ENCODE results near the gene MANF. TPM values are rescaled to one million over a fixed set of nuclear protein-coding genes. Genes with fewer than 3 reads are reported as not detected.

MANF gene
- total and polyA plus RNA-seq, 2 of the 13 experiments (the other 11 are each of a cell fraction or from before 2014, with no cell fraction given): 55.4 to 269 TPM

- Histone ChIP-seq H2AFZ (ENCODE audit: low read length) (no peak overlapping the region), H3K4me2 (ENCODE audit: low read depth, low read length) (no peak overlapping the region), H3K4me1 (ENCODE audit: insufficient read depth, low read length) (no peaks in the 10 kb centered on the region), H3K27me3 (ENCODE audit: control insufficient read depth in 1 of 2, insufficient read depth in 2 of 2, low read length in 2 of 2) (peaks cover 2 to 25% of the 10 kb centered on the region in 2 experiments; a peak in 4 of 5 replicates), H3K27ac (ENCODE audit: extremely low read length, insufficient read depth, low read length) (no peak overlapping the region), H3K36me3 (replicated peaks in 1 of 2; ENCODE audit: control insufficient read depth in 1 of 2, insufficient read depth in 2 of 2, low read length in 2 of 2) (no peaks in the 10 kb centered on the region), H4K20me1 (ENCODE audit: insufficient read depth, low read length) (no peaks in the 10 kb centered on the region), H3K4me3 (replicated peaks in 1 of 3; ENCODE audit: insufficient read depth in 1 of 3, low read depth in 2 of 3, low read length in 3 of 3) (no peak overlapping the region), H3K79me2 (ENCODE audit: insufficient read depth, low read length) (no peaks in the 10 kb centered on the region), H3K9me3 (ENCODE audit: low read length) (no peaks in the 10 kb centered on the region), H3K9ac (ENCODE audit: insufficient read depth, low read depth, low read length) (no peak overlapping the region)
- in situ Hi-C loops (cut with HindIII; ENCODE audit: extremely low pct_ligation_motif_present, low pct_unique_long_range_greater_than_20kb): no loop called here
- no peak for DNase-seq (ENCODE audit: low spot score)
- intact Hi-C loops (cut with micrococcal nuclease; ENCODE audit: unreplicated experiment): no loop called here
- no peak for FAIRE-seq
- TF ChIP-seq ZNF329 (CRISPR knock-in tag; IDR thresholded peaks at IDR 0.05; ENCODE audit: low read depth): no peak
- 13% methylated on average over 4 of the region's 6 CpGs for WGBS (ENCODE audit: low lambda C conversion rate)
- CTCF ChIA-PET (ENCODE audit: low intra/inter-chr PET ratio, low total read pairs): no interaction called here
- no peak for ATAC-seq
- POLR2A ChIA-PET: no interaction called here
- no TSS peak for BruUV-seq (replicated peaks)
These were observed 23.3 kb upstream of the MANF start for GRCh38 chr3:51361746-51362145.

GRCh38 chr3:51362476-51362875 is 22.6 kb upstream of the MANF start:
- ATAC-seq (no peak), FAIRE-seq (no peak), DNase-seq (ENCODE audit: low spot score) (no peak)
- Histone ChIP-seq H3K27ac (ENCODE audit: extremely low read length, insufficient read depth, low read length) (no peak overlapping the region), H3K4me3 (replicated peaks in 1 of 3; ENCODE audit: insufficient read depth in 1 of 3, low read depth in 2 of 3, low read length in 3 of 3) (no peak overlapping the region), H3K4me1 (ENCODE audit: insufficient read depth, low read length) (no peaks in the 10 kb centered on the region), H3K9me3 (ENCODE audit: low read length) (no peaks in the 10 kb centered on the region), H3K4me2 (ENCODE audit: low read depth, low read length) (no peak overlapping the region), H3K27me3 (ENCODE audit: control insufficient read depth in 1 of 2, insufficient read depth in 2 of 2, low read length in 2 of 2) (peaks cover 2 to 25% of the 10 kb centered on the region in 2 experiments; a peak in 4 of 5 replicates), H2AFZ (ENCODE audit: low read length) (no peak overlapping the region), H3K9ac (ENCODE audit: insufficient read depth, low read depth, low read length) (no peak overlapping the region), H4K20me1 (ENCODE audit: insufficient read depth, low read length) (no peaks in the 10 kb centered on the region), H3K36me3 (replicated peaks in 1 of 2; ENCODE audit: control insufficient read depth in 1 of 2, insufficient read depth in 2 of 2, low read length in 2 of 2) (no peaks in the 10 kb centered on the region), H3K79me2 (ENCODE audit: insufficient read depth, low read length) (no peaks in the 10 kb centered on the region)
- ChIA-PET CTCF (ENCODE audit: low intra/inter-chr PET ratio, low total read pairs) (no interaction called here), POLR2A (no interaction called here)
- 36% methylated on average over 8 of the region's 9 CpGs for WGBS (ENCODE audit: low lambda C conversion rate)
- no TSS peak for BruUV-seq (replicated peaks)
- intact Hi-C loops (cut with micrococcal nuclease; ENCODE audit: unreplicated experiment): no loop called here
- in situ Hi-C loops (cut with HindIII; ENCODE audit: extremely low pct_ligation_motif_present, low pct_unique_long_range_greater_than_20kb): no loop called here
- no peak for TF ChIP-seq PREB (CRISPR knock-in tag; IDR thresholded peaks at IDR 0.05)
- TF ChIP-seq TRIM22 (IDR thresholded peaks at IDR 0.05): no peak
- no peak for TF ChIP-seq ZNF740 (CRISPR knock-in tag; IDR thresholded peaks at IDR 0.05)
- no peak for TF ChIP-seq CBX5 (CRISPR knock-in tag; IDR thresholded peaks at IDR 0.05; ENCODE audit: borderline replicate concordance)
- no peak for TF ChIP-seq CHCHD3 (CRISPR knock-in tag; IDR thresholded peaks at IDR 0.05)
- TF ChIP-seq ZNF280D (CRISPR knock-in tag; IDR thresholded peaks at IDR 0.05): no peak
- TF ChIP-seq ZBTB21 (CRISPR knock-in tag; IDR thresholded peaks at IDR 0.05): no peak
- no peak for TF ChIP-seq ZNF44 (CRISPR knock-in tag; IDR thresholded peaks at IDR 0.05)
- TF ChIP-seq FOXO4 (CRISPR knock-in tag; conservative IDR thresholded peaks at IDR 0.05): no peak
- no peak for TF ChIP-seq SMAD3 (CRISPR knock-in tag; IDR thresholded peaks at IDR 0.05)
- no peak for TF ChIP-seq KDM3A (CRISPR knock-in tag; IDR thresholded peaks at IDR 0.05; ENCODE audit: low read depth)

Data from HepG2 (cell line).